Coronary artery (tissue), 2 donors: ENCODE measurements around the gene ERBIN.
"Not testable (repeated sequence)": the region's sequence is repeated elsewhere in the genome, so short reads cannot be mapped to it uniquely, and the experiment has no call there.

ENCODE experiments used
- DNase-seq: peaks from one replicate; pipeline ENCODE4 v3.0.0-alpha.2; 2017; ENCODE audit warnings: low spot score
- H3K27ac ChIP-seq, 2 donors: fragments of 200-600 bp; sonication (generic); one replicate each; pipeline ENCODE4 v1.5.1; 2016 to 2019
- H3K4me3 ChIP-seq: fragments of 200-600 bp; sonication (generic); 2 replicates; pipeline ENCODE4 v1.5.1; 2016; ENCODE audit warnings: mild to moderate bottlenecking, moderate library complexity
- TF ChIP-seq, protein P1 (sequence below): fragments of 200-600 bp; sonication (generic); IDR thresholded peaks from one replicate; pipeline ENCODE4 v1.5.1; 2019; ENCODE audit warnings: antibody characterized with exemption

The ERBIN gene

DNA sequence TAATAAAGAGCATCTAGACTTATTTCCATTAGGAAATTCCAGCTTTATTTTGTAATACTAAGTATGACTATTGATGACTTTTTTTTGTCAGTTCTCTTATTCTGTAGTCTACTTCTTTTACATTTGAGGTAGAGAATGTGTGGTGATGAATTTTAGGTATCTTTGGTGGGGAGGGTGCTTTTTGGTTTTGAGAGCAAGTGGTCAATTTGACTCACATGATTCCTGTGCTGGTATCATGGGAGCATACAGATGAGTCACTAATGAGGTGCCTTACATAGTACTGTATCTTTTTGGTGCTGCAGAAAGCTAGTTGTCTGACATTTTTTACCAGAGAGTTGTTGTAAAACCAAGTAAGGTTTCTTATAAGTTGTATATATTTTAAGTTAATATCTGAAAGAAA, 35.3 kb downstream of the ERBIN start:
- DNase-seq, result no peak
- TF ChIP-seq, protein P1, sequence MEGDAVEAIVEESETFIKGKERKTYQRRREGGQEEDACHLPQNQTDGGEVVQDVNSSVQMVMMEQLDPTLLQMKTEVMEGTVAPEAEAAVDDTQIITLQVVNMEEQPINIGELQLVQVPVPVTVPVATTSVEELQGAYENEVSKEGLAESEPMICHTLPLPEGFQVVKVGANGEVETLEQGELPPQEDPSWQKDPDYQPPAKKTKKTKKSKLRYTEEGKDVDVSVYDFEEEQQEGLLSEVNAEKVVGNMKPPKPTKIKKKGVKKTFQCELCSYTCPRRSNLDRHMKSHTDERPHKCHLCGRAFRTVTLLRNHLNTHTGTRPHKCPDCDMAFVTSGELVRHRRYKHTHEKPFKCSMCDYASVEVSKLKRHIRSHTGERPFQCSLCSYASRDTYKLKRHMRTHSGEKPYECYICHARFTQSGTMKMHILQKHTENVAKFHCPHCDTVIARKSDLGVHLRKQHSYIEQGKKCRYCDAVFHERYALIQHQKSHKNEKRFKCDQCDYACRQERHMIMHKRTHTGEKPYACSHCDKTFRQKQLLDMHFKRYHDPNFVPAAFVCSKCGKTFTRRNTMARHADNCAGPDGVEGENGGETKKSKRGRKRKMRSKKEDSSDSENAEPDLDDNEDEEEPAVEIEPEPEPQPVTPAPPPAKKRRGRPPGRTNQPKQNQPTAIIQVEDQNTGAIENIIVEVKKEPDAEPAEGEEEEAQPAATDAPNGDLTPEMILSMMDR, result no peak
- Histone ChIP-seq H3K27ac (no peak overlapping the region), H3K4me3 (no peak overlapping the region)

DNA sequence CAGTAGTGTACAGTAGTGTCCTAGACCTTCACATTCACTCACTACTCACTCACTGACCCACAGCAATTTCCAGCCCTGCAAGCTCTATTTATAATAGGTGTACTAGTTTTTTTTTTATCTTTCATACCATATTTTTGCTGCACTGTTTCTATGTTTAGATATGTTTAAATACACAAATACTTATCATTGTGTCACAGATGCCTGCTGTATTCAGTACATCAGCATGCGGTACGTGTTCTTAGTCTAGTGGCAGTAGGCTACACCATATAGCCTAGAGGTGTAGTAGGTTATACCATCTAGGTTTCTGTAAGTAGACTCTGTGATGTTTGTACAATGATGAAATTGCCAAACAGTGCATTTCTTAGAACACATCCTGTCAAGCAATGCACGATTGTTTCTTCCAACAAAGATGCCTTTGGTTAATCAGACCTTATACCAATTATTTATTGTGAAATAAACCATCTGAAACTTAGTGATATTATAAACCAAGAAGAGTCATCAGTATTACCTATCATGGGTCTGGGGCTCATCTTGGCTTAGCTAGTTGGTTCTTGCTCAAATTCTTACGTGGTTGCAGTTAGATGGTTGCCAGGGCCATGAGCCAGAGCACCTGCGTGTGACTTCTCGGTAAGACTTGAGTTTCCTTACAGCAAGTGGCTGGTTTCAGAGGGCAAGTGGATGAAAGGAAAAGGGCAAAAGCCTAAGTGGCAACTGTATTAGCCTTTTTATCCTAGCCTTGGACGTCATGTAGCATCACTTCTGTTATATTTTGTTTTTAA, 41.1 kb downstream of the ERBIN start:
- no peak for DNase-seq
- TF ChIP-seq, protein P1, result no peak
- no peak overlapping the region for H3K4me3 ChIP-seq
- no peak overlapping the region for H3K27ac ChIP-seq

DNA sequence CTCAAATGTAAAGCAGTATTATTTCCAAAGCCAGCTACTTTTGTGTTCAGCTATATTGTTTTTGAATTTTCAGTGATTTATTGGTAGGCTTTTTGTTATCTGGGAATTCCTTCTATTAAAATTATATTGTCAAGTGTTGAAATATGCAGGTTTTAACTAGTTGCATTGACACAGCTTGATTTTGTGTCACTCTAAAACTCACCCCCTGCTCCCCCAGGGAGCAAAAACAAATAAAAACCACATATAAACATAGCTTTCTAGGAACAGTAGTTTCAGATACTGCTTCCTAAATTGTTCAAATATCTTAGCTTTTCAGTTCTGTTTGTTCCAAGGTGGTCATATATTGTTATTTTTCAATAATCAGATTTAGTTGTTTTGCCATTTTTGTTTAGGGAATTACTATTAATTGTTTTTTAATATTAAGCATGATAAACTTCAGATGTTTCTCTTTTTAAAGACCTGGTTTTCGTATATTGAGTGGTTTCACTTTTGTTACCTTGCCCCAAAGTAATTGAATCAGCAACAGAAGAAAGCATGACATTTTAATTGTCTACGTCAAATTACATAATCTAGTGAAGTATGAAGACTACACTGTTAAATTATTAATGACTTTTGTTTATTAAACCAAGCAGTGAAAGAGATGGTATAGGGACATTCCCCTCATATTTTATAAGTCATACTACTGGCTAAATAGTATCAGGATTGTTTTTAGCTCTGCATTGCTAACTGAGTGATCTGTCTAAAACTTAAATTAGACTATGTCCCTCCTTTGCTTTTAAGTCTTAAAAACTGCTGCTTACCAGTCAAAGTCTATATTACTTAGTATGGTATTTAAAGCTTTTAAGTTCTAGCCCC, 43.4 kb downstream of the ERBIN start:
- DNase-seq, result no peak
- TF ChIP-seq, protein P1, result no peak
- Histone ChIP-seq H3K27ac (no peak overlapping the region), H3K4me3 (no peak overlapping the region)

DNA sequence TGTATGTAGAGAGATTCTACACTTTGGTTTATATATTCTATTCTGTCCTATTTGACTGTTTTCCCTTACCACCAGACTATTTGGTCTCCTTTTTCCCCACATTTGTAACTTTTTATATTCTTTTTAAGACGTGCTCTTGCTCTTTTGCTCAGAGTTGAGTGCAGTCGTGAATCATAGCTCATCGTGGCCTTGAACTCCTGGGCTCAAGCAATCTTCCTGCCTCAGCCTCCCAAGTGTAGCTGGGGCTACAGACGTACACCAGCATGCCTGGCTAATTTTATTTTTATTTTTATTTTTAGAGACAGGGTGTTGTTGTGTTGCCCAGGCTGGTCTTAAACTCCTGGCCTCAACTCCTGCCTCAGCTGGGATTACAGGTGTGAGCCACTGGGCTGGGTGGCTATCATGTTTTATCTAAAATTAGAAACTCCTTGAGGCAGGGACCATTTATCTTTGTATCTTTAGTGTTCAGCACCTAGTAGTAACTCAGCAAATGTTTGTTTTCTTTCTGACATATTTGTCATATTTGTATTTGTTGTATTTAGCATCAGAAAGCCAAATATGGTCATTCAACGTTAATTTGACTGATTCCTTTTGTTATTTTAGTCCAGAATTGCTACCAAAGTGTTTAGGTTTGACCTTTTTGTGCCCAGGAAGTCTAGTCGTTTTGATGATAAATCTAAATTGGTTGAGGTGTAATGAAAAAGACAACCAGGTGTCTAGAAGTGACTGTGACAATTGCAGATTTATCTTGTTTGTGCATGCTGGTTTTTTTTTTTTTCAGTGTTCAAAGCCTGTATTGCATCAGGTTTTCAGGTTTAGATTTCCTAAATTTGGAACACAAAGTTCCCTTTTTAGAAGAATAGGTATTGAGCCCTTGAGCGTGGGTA, 44.3 kb downstream of the ERBIN start:
- no peak overlapping the region for H3K27ac ChIP-seq

DNA sequence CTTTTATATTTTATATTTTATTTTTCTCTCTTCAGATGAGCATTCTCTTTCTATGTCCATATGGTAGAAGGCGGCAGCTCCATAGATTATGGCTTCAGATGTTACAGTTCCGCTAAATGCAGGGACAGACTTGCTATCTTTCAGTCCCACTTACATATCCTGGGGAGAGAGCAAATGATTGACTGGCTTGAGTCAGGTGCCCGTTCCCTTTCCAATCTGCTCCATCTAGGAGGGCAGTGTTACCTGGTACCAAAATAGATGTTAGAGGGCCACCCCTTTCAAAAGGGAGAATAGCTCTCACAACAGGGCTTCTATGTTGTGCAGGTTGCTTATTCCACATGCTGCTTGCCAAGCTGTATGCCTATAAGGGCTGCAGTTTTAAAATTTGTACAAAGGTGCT, 45.3 kb downstream of the ERBIN start:
- TF ChIP-seq, protein P1, result no peak
- Histone ChIP-seq H3K27ac (no peak overlapping the region), H3K4me3 (no peak overlapping the region)
- DNase-seq, result no peak

More for the DNA sequence above, 44.3 kb downstream of the ERBIN start:
- TF ChIP-seq, protein P1, result no peak
- H3K4me3 ChIP-seq, result no peak overlapping the region
- DNase-seq, result no peak

DNA sequence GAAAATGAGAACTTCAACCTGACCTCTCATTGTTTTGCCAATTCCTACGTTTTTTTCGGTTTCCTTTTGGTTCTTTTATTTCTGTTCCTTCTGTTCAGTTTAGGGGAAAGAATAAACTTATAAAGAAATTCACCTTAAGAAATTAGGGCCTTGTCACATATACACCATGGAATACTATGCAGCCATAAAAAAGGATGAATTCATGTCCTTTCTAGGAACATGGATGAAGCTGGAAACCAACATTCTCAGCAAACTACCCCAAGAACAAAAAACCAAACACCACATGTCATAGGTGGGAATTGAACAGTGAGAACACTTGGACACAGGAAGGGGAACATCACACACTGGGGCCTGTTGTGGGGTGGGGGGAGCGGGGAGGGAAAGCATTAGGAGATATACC, 46.5 kb downstream of the ERBIN start:
- not testable (repeated sequence) for H3K4me3 ChIP-seq, DNase-seq, H3K27ac ChIP-seq

DNA sequence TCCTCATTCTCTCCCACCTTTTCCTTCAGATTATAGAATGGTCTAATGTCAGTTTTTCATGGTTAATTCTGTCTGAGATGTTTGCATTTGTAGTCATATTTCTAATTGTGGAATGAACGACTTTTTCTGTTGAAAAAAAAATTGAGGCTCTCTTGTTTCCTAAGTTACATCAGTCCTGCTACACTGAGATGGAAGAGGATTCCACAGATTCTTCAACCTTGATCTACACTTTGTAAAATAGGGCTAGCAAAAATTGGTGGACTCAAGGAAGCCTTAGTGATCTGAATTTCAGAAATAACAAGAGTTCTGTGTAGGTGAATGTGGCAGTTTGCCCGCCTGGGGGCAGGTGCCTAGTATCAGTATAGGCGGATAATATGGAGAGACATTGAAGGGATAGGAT, 51.9 kb downstream of the ERBIN start:
- Histone ChIP-seq H3K4me3 (no peak overlapping the region), H3K27ac (no peak overlapping the region)
- DNase-seq, result no peak
- TF ChIP-seq, protein P1, result no peak
